ENCODE measurements around the gene TLR6. TPM values are rescaled to one million over a fixed set of nuclear protein-coding genes. Genes with fewer than 3 reads are reported as not detected.

TLR6 gene
- total and polyA plus RNA-seq, 2 of the 8 experiments (the other 6 are each of a cell fraction or from before 2014, with no cell fraction given), result 0.02 to 0.09 TPM

- H2AK5ac ChIP-seq (ENCODE audit: low read depth, low read length), result no peak overlapping the region
- H3K27ac ChIP-seq (ENCODE audit: low read depth, low read length), result no peak overlapping the region
- H2BK120ac ChIP-seq (replicated peaks; ENCODE audit: low read depth, low read length), result no peak overlapping the region
- H3K36me3 ChIP-seq (ENCODE audit: control insufficient read depth in 2 of 4, insufficient read depth in 4 of 4, low read length in 3 of 4), result no peaks in the 10 kb centered on the region
- H3K14ac ChIP-seq (ENCODE audit: insufficient read length), result no peak overlapping the region
- H3K4ac ChIP-seq (replicated peaks; ENCODE audit: insufficient read length, low read depth, low read length), result no peak overlapping the region
- no peak overlapping the region for H3K4me2 ChIP-seq (ENCODE audit: insufficient read depth in 1 of 2, low read depth in 2 of 2, low read length in 2 of 2)
- no peak for DNase-seq (ENCODE audit: low read depth in 1 of 2, low spot score in 2 of 2)
- no peak overlapping the region for H3K18ac ChIP-seq (ENCODE audit: extremely low read depth, low read length)
- no peaks in the 10 kb centered on the region for H3K23me2 ChIP-seq (ENCODE audit: low read depth, low read length)
- 96% methylated on average over 3 of the region's 3 CpGs; no CpG with 5 or more reads in 1 of the 2 experiments for WGBS, 2 experiments (ENCODE audit: extremely low coverage in 1 of 2, insufficient coverage in 1 of 2, insufficient read length in 1 of 2, insufficient replicate concordance in 2 of 2, low coverage in 1 of 2, low lambda C conversion rate in 2 of 2, missing lambda C conversion rate in 1 of 2)
- H2AFZ ChIP-seq (ENCODE audit: low read length), result no peak overlapping the region
- H3K27me3 ChIP-seq (replicated peaks in 1 of 4; ENCODE audit: control insufficient read depth in 3 of 4, extremely low read depth in 1 of 4, insufficient read depth in 3 of 4, low read length in 3 of 4), result no peaks in the 10 kb centered on the region
- no peak for FAIRE-seq
- no peaks in the 10 kb centered on the region for H4K20me1 ChIP-seq (replicated peaks in 1 of 2; ENCODE audit: control insufficient read depth in 1 of 2, insufficient read depth in 2 of 2, low read length in 2 of 2)
- no peaks in the 10 kb centered on the region for H3K79me2 ChIP-seq (ENCODE audit: control insufficient read depth in 1 of 2, insufficient read depth in 2 of 2, low read length in 2 of 2)
- no peak overlapping the region for H3K56ac ChIP-seq (replicated peaks; ENCODE audit: insufficient read length, low read depth, low read length)
- H2BK15ac ChIP-seq (ENCODE audit: low read length), result no peak overlapping the region
- no peak overlapping the region for H4K91ac ChIP-seq (replicated peaks; ENCODE audit: insufficient read length, low read length)
- H3K4me3 ChIP-seq (ENCODE audit: extremely low read depth in 1 of 4, insufficient read depth in 2 of 4, low read depth in 3 of 4, low read length in 4 of 4), result no peak overlapping the region
- no peak overlapping the region for H2BK20ac ChIP-seq (ENCODE audit: low read length)
- TF ChIP-seq BRCA1 (IDR thresholded peaks at IDR 0.05; ENCODE audit: low read depth, low read length) (no peak), EZH2 (IDR thresholded peaks at IDR 0.05; ENCODE audit: low read depth, low read length, severe bottlenecking) (no peak), KDM1A (IDR thresholded peaks at IDR 0.05; ENCODE audit: borderline replicate concordance, low read length) (no peak), POLR2AphosphoS5 (IDR thresholded peaks at IDR 0.05; ENCODE audit: low read depth, low read length) (no peak), CHD1 (IDR thresholded peaks at IDR 0.05; ENCODE audit: low read depth, low read length) (no peak), SAP30 (IDR thresholded peaks at IDR 0.05; ENCODE audit: insufficient read depth, insufficient replicate concordance, low read length) (no peak), YY1 (IDR thresholded peaks at IDR 0.05; ENCODE audit: low read depth, low read length) (no peak), JUND (IDR thresholded peaks at IDR 0.05; ENCODE audit: low read length) (no peak), CEBPB (IDR thresholded peaks at IDR 0.05; ENCODE audit: low read depth, low read length) (no peak), CREB1 (IDR thresholded peaks at IDR 0.05) (no peak), KDM5A (IDR thresholded peaks at IDR 0.05; ENCODE audit: low read length) (no peak), POU5F1 (IDR thresholded peaks at IDR 0.05; ENCODE audit: low read depth, low read length) (no peak), TAF7 (optimal IDR thresholded peaks at IDR 0.05; ENCODE audit: borderline replicate concordance, low read depth, low read length) (no peak), SP2 (IDR thresholded peaks at IDR 0.05; ENCODE audit: low read length) (no peak)
- H3K9me3 ChIP-seq (ENCODE audit: insufficient read depth in 2 of 2, low read depth in 1 of 2, low read length in 1 of 2), result peaks cover 0 to 6% of the 10 kb centered on the region in 2 experiments; a peak in 1 of 4 replicates
- H2BK12ac ChIP-seq (ENCODE audit: low read depth, low read length), result no peak overlapping the region
- H3K79me1 ChIP-seq (ENCODE audit: low read depth, low read length), result no peaks in the 10 kb centered on the region
- no peak overlapping the region for H3K9ac ChIP-seq (replicated peaks in 1 of 4; ENCODE audit: extremely low read depth in 1 of 4, low read depth in 3 of 4, low read length in 3 of 4)
- POLR2A ChIA-PET (ENCODE audit: partially characterized antibody), result no interaction called here
- H2BK5ac ChIP-seq (ENCODE audit: low read depth, low read length), result no peak overlapping the region
- H3K23ac ChIP-seq (ENCODE audit: insufficient read length), result no peak overlapping the region
- no peak overlapping the region for H4K5ac ChIP-seq (ENCODE audit: insufficient read length, low read depth, low read length)
- CTCF ChIA-PET (ENCODE audit: partially characterized antibody), result interaction anchor here (0.6 to 1.4 kb wide), 5 partner anchors 9 to 553 kb away, joined by 3 to 4 read pairs (median 3); partner anchors contain the start of gene TLR1
- no peaks in the 10 kb centered on the region for H3K4me1 ChIP-seq (replicated peaks in 1 of 4; ENCODE audit: control insufficient read depth in 3 of 4, insufficient read depth in 4 of 4, low read length in 3 of 4)
- no peak overlapping the region for H4K8ac ChIP-seq (ENCODE audit: extremely low read depth, insufficient read depth, low read length)
Measured at GRCh38 chr4:38814386-38814785, 42.2 kb downstream of the TLR6 start.
